ENCODE results near the gene SLC1A4. TPM values are rescaled to one million over a fixed set of nuclear protein-coding genes. Genes with fewer than 3 reads are reported as not detected.

Gene SLC1A4
- total RNA-seq, 1 donor from 2014 or later: 45.9 TPM

- peaks cover 6% of the 10 kb centered on the region for H3K4me1 Mint-ChIP-seq (ENCODE audit: low read depth, unreplicated experiment)
- H4K20me1 ChIP-seq (ENCODE audit: insufficient read depth, low read length): no peaks in the 10 kb centered on the region
- H3K9me3 Mint-ChIP-seq (ENCODE audit: unreplicated experiment): peaks cover 2% of the 10 kb centered on the region
- no peak overlapping the region for H3K4me3 Mint-ChIP-seq (ENCODE audit: unreplicated experiment)
- no peak overlapping the region for H3K27ac Mint-ChIP-seq (ENCODE audit: unreplicated experiment)
- H2AFZ ChIP-seq (ENCODE audit: low read depth, low read length): no peak overlapping the region
- no peaks in the 10 kb centered on the region for H3K36me3 Mint-ChIP-seq (ENCODE audit: low read depth, unreplicated experiment)
- H3K4me2 ChIP-seq (ENCODE audit: low read length): peak overlapping the region; percentile 48
- H3K9me3 ChIP-seq (ENCODE audit: insufficient read depth, low read depth, low read length): no peaks in the 10 kb centered on the region
- H3K79me2 ChIP-seq (ENCODE audit: insufficient read depth, low read length): no peaks in the 10 kb centered on the region
- no peak for FAIRE-seq
- H3K27me3 Mint-ChIP-seq (ENCODE audit: low read depth, unreplicated experiment): peaks cover 2% of the 10 kb centered on the region
- DNase-seq (ENCODE audit: low read depth): peak; percentile 92
- H3K4me3 ChIP-seq (ENCODE audit: insufficient read depth, low read depth, low read length): no peak overlapping the region
- no peak overlapping the region for H3K27ac ChIP-seq (ENCODE audit: low read depth, low read length)
- H3K36me3 ChIP-seq (ENCODE audit: insufficient read depth, low read length): no peaks in the 10 kb centered on the region
- no peak for TF ChIP-seq CTCF (IDR thresholded peaks at IDR 0.05; ENCODE audit: insufficient read depth, low read depth, low read length)
- TF ChIP-seq EZH2 (IDR thresholded peaks at IDR 0.05; ENCODE audit: insufficient read depth, low read length): no peak
- peaks cover 10% of the 10 kb centered on the region for H3K4me1 ChIP-seq (ENCODE audit: insufficient read depth, low read length)
- no peak overlapping the region for H3K9ac ChIP-seq (ENCODE audit: low read length)
- H3K27me3 ChIP-seq (ENCODE audit: insufficient read depth, low read length): no peaks in the 10 kb centered on the region
Observed at GRCh38 chr2:64952511-64953482, 36.4 kb upstream of the SLC1A4 start.

GRCh38 chr2:64955467-64955866 is 33.7 kb upstream of the SLC1A4 start:
- TF ChIP-seq EZH2 (IDR thresholded peaks at IDR 0.05; ENCODE audit: insufficient read depth, low read length) (no peak), CTCF (IDR thresholded peaks at IDR 0.05; ENCODE audit: insufficient read depth, low read depth, low read length) (no peak)
- Histone ChIP-seq H2AFZ (ENCODE audit: low read depth, low read length) (no peak overlapping the region), H3K36me3 (ENCODE audit: insufficient read depth, low read length) (no peaks in the 10 kb centered on the region), H3K9ac (ENCODE audit: low read length) (no peak overlapping the region), H3K4me3 (ENCODE audit: insufficient read depth, low read depth, low read length) (no peak overlapping the region), H3K4me1 (ENCODE audit: insufficient read depth, low read length) (peaks cover 10% of the 10 kb centered on the region), H3K79me2 (ENCODE audit: insufficient read depth, low read length) (no peaks in the 10 kb centered on the region), H4K20me1 (ENCODE audit: insufficient read depth, low read length) (no peaks in the 10 kb centered on the region), H3K4me2 (ENCODE audit: low read length) (no peak overlapping the region), H3K27me3 (ENCODE audit: insufficient read depth, low read length) (peaks cover 4% of the 10 kb centered on the region), H3K9me3 (ENCODE audit: insufficient read depth, low read depth, low read length) (no peaks in the 10 kb centered on the region), H3K27ac (ENCODE audit: low read depth, low read length) (no peak overlapping the region)
- Mint-ChIP-seq H3K27me3 (ENCODE audit: low read depth, unreplicated experiment) (peaks cover 15% of the 10 kb centered on the region), H3K36me3 (ENCODE audit: low read depth, unreplicated experiment) (no peaks in the 10 kb centered on the region), H3K4me3 (ENCODE audit: unreplicated experiment) (no peak overlapping the region), H3K4me1 (ENCODE audit: low read depth, unreplicated experiment) (peaks cover 6% of the 10 kb centered on the region), H3K27ac (ENCODE audit: unreplicated experiment) (no peak overlapping the region), H3K9me3 (ENCODE audit: unreplicated experiment) (peaks cover 2% of the 10 kb centered on the region)
- FAIRE-seq (no peak), DNase-seq (ENCODE audit: low read depth) (no peak)
